B cell (primary cell): ENCODE data around the gene KTN1.

Experiments
- CTCF ChIP-seq: fragments of 200-600 bp; IDR thresholded peaks from one replicate; pipeline ENCODE4 v1.8.0; 2022; ENCODE audit warnings: antibody characterized with exemption, mild to moderate bottlenecking
- EZH2 ChIP-seq: IDR thresholded peaks from 2 replicates; pipeline ENCODE4 v1.6.1; 2012; ENCODE audit warnings: borderline replicate concordance, low read depth, mild to moderate bottlenecking, moderate library complexity, low read length; ENCODE audit not compliant: insufficient read depth, poor library complexity, severe bottlenecking

DNA sequence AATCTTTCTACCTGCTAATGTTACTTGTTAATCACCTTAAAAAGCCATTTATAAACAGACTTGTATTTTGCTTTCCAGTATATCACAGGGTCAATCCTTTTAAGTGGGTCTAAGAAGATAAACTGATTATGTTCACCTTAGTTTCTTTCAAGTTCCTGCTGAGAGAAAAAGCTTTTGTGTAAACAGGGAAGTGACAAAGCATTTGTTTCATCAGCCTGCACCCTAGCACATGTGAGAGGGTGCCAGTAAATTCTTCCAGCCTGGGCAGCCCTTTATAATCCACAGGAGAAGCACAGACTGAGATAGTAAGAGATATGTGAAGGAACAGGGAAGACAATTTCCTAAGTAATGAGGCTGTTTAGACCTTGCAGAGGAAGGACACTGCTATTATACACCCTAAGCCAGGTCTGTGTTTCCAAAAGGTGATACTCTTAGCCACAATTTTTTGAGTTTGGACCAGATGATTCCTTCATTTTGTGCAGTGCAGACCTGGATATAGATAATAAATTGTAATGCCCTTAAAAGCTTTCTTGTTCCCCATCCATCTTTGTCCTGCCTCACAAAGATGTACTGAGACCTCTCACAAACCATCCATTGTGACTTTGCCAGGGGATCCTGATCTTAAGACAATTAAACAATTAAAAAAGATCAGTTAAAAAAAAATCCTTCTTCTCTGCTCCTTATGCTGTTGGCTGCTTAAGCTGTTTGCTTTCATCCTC is 150.7 kb downstream of the KTN1 start:
- TF ChIP-seq CTCF (no peak), EZH2 (no peak)
